SH-SY5Y (cell line): Measurements from ENCODE around the gene TSPAN4.

Experiments used
- GATA2 ChIP-seq: IDR thresholded peaks from 2 replicates; pipeline ENCODE4 v1.6.1; 2011; ENCODE audit warnings: mild to moderate bottlenecking, low read depth, low read length
- GATA3 ChIP-seq: IDR thresholded peaks from 2 replicates; pipeline ENCODE4 v1.6.1; 2011; ENCODE audit warnings: low read depth, mild to moderate bottlenecking, low read length, moderate library complexity

GRCh38 chr11:864898-865297 lies 22.2 kb downstream of the TSPAN4 start:
- TF ChIP-seq GATA3 = no peak
- no peak for TF ChIP-seq GATA2
